GM12878 (cell line): Measurements from ENCODE around the gene SPOP. TPM values are rescaled to one million over a fixed set of nuclear protein-coding genes. Genes with fewer than 3 reads are reported as not detected.

Experiments
- CHD2 ChIP-seq: IDR thresholded peaks from 2 replicates; pipeline ENCODE4 v1.6.1; 2011; ENCODE audit warnings: low read depth, low read length, improper control_type of control experiment, borderline replicate concordance
- DPF2 ChIP-seq: fragments of 450-650 bp; IDR thresholded peaks from 2 replicates; pipeline ENCODE4 v1.6.1; 2017; ENCODE audit warnings: mild to moderate bottlenecking
- ETV6 ChIP-seq, 2 experiments: fragments of 450-650 bp in 1 of 2; IDR thresholded peaks in 1 of 2; conservative IDR thresholded peaks in 1 of 2; 2 replicates each; pipeline ENCODE4 v1.6.1; 2014; ENCODE audit warnings: antibody characterized with exemption in 1 of 2, borderline replicate concordance in 1 of 2, low read depth in 1 of 2, mild to moderate bottlenecking in 1 of 2, moderate library complexity in 1 of 2
- FOXM1 ChIP-seq: IDR thresholded peaks from 2 replicates; pipeline ENCODE4 v1.6.1; 2012; ENCODE audit warnings: low read depth, mild to moderate bottlenecking, inconsistent platforms, low read length, moderate library complexity
- GATAD2B ChIP-seq: fragments of 450-650 bp; conservative IDR thresholded peaks from 2 replicates; pipeline ENCODE4 v1.6.1; 2017; ENCODE audit warnings: low read depth, mild to moderate bottlenecking, moderate library complexity
- IRF4 ChIP-seq: IDR thresholded peaks from 2 replicates; pipeline ENCODE4 v1.6.1; 2011; ENCODE audit warnings: low read depth, low read length
- MEF2B ChIP-seq: fragments of 450-650 bp; IDR thresholded peaks from 2 replicates; pipeline ENCODE4 v1.6.1; 2018; ENCODE audit warnings: mild to moderate bottlenecking, moderate library complexity; ENCODE audit not compliant: partially characterized antibody, poor library complexity, severe bottlenecking
- MXI1 ChIP-seq: fragments of 150-350 bp; IDR thresholded peaks from 2 replicates; pipeline ENCODE4 v1.6.1; 2011; ENCODE audit warnings: low read depth, mild to moderate bottlenecking, inconsistent platforms, low read length, improper control_type of control experiment
- NFIC ChIP-seq: IDR thresholded peaks from 2 replicates; pipeline ENCODE4 v1.6.1; 2012; ENCODE audit warnings: low read depth, mild to moderate bottlenecking, inconsistent platforms, low read length, moderate library complexity
- NR2F1 ChIP-seq: fragments of 450-650 bp; conservative IDR thresholded peaks from 2 replicates; pipeline ENCODE4 v1.6.1; 2017; ENCODE audit warnings: mild to moderate bottlenecking
- RELA ChIP-seq: fragments of 450-650 bp; IDR thresholded peaks from 2 replicates; pipeline ENCODE4 v1.8.0; 2014; ENCODE audit warnings: borderline replicate concordance; ENCODE audit not compliant: partially characterized antibody
- RUNX3 ChIP-seq: IDR thresholded peaks from 2 replicates; pipeline ENCODE4 v1.6.1; 2012; ENCODE audit warnings: low read length, inconsistent platforms
- SMARCA5 ChIP-seq: fragments of 450-650 bp; IDR thresholded peaks from 2 replicates; pipeline ENCODE4 v1.6.1; 2017; ENCODE audit warnings: mild to moderate bottlenecking
- SRF ChIP-seq, 2 experiments: IDR thresholded peaks; 2 replicates each; pipeline ENCODE4 v1.6.1; 2011; ENCODE audit warnings: low read depth in 2 of 2, low read length in 2 of 2, mild to moderate bottlenecking in 1 of 2, moderate library complexity in 1 of 2
- STAT3 ChIP-seq: IDR thresholded peaks from 2 replicates; pipeline ENCODE4 v1.6.1; 2011; ENCODE audit warnings: low read depth, low read length, improper control_type of control experiment
- ZBED1 ChIP-seq: IDR thresholded peaks from 2 replicates; pipeline ENCODE4 v1.6.1; 2016; ENCODE audit warnings: borderline replicate concordance
- ZBTB33 ChIP-seq: fragments of 450-650 bp; IDR thresholded peaks from 2 replicates; pipeline ENCODE4 v1.6.1; 2017; ENCODE audit warnings: mild to moderate bottlenecking
- ZNF217 ChIP-seq: fragments of 450-650 bp; IDR thresholded peaks from 2 replicates; pipeline ENCODE4 v1.6.1; 2017; ENCODE audit warnings: antibody characterized with exemption, mild to moderate bottlenecking
- polyA plus RNA-seq, 11 experiments: library from polyadenylated mRNA; depleted of rRNA in 4 of 11; unstranded in 6 of 11; stranded (reverse) in 5 of 11; fragments of >200 nt; fragmentation: Nextera tagmentation in 4 of 11; fragmentation: Illumina TruSeq in 1 of 11; extraction: Ambion mirVana in 4 of 11; extraction: Trizol in 1 of 11; gene quantifications; 1 replicate in 1 of 11; 2 replicates in 10 of 11; pipeline versions ENCODE4 v1.2.1 to v1.2.3, GENCODE V29; 2011 to 2016; ENCODE audit warnings: inconsistent platforms in 2 of 11, missing spikeins in 2 of 11, low read depth in 1 of 11
- total RNA-seq, 4 experiments: library from RNA; depleted of rRNA in 3 of 4; stranded (reverse); fragments of >200 nt in 3 of 4; fragmentation: Illumina TruSeq in 1 of 4; extraction: Trizol in 1 of 4; gene quantifications; 2 replicates each; pipeline versions ENCODE4 v1.2.1 to v1.2.3, GENCODE V29; 2013 to 2021
- TF ChIP-seq, protein P1 (sequence below): fragments of 450-650 bp; IDR thresholded peaks from 2 replicates; pipeline ENCODE4 v1.6.1; 2017; ENCODE audit warnings: mild to moderate bottlenecking, low read depth, inconsistent platforms; ENCODE audit not compliant: poor library complexity, severe bottlenecking
- TF ChIP-seq, protein P2 (sequence below): fragments of 450-650 bp; IDR thresholded peaks from 2 replicates; pipeline ENCODE4 v1.6.1; 2016; ENCODE audit warnings: mild to moderate bottlenecking

Gene SPOP
- total and polyA plus RNA-seq, 10 of the 15 experiments (the other 5 are each of a cell fraction or from before 2014, with no cell fraction given): 35.1 to 80.4 (median 44.7) TPM

GRCh38 chr17:49676276-49676868 is 1.5 kb downstream of the SPOP start (continued):
- TF ChIP-seq SRF (IDR thresholded peaks at IDR 0.05; ENCODE audit: low read depth in 2 of 2, low read length in 2 of 2) (0 out of 4 replicates have a peak, but pooled peaks of 1 of the 2 experiments have one; percentile 31), GATAD2B (peak; percentile 86), STAT3 (0 out of 2 replicates have a peak, but pooled peaks have one; percentile 61), FOXM1 (peak; percentile 61; the same call in 1 of the 2 replicates), RUNX3 (peak; percentile 99), ZBED1 (peak; percentile 24; the same call in 1 of the 2 replicates), MXI1 (peak; percentile 95; the same call in 1 of the 2 replicates), NFIC (peak; percentile 94), ZBTB33 (no peak), IRF4 (peak; percentile 84), ZNF217 (peak; percentile 50; the same call in 1 of the 2 replicates), ETV6 (conservative IDR thresholded peaks at IDR 0.05 in 1 of 2, IDR thresholded peaks at IDR 0.05 in 1 of 2; ENCODE audit: borderline replicate concordance in 1 of 2, low read depth in 1 of 2) (0 out of 4 replicates have a peak, but pooled peaks of 1 of the 2 experiments have one; percentile 43), RELA (no peak), DPF2 (peak; percentile 97), CHD2 (0 out of 2 replicates have a peak, but pooled peaks have one; percentile 32), SMARCA5 (peak; percentile 72; the same call in 1 of the 2 replicates), NR2F1 (peak; percentile 55; the same call in 1 of the 2 replicates), MEF2B (peak; percentile 90)
- TF ChIP-seq, protein P1, sequence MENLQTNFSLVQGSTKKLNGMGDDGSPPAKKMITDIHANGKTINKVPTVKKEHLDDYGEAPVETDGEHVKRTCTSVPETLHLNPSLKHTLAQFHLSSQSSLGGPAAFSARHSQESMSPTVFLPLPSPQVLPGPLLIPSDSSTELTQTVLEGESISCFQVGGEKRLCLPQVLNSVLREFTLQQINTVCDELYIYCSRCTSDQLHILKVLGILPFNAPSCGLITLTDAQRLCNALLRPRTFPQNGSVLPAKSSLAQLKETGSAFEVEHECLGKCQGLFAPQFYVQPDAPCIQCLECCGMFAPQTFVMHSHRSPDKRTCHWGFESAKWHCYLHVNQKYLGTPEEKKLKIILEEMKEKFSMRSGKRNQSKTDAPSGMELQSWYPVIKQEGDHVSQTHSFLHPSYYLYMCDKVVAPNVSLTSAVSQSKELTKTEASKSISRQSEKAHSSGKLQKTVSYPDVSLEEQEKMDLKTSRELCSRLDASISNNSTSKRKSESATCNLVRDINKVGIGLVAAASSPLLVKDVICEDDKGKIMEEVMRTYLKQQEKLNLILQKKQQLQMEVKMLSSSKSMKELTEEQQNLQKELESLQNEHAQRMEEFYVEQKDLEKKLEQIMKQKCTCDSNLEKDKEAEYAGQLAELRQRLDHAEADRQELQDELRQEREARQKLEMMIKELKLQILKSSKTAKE: peak; percentile 79
- TF ChIP-seq, protein P2, sequence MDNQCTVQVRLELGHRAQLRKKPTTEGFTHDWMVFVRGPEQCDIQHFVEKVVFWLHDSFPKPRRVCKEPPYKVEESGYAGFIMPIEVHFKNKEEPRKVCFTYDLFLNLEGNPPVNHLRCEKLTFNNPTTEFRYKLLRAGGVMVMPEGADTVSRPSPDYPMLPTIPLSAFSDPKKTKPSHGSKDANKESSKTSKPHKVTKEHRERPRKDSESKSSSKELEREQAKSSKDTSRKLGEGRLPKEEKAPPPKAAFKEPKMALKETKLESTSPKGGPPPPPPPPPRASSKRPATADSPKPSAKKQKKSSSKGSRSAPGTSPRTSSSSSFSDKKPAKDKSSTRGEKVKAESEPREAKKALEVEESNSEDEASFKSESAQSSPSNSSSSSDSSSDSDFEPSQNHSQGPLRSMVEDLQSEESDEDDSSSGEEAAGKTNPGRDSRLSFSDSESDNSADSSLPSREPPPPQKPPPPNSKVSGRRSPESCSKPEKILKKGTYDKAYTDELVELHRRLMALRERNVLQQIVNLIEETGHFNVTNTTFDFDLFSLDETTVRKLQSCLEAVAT: peak; percentile 38; the same call in 1 of the 2 replicates
